Endodermal cell (in vitro differentiated cells): ENCODE results near the gene SYCE1L. TPM values are rescaled to one million over a fixed set of nuclear protein-coding genes. Genes with fewer than 3 reads are reported as not detected.

Source experiments
- DNase-seq: peaks from one replicate; pipeline ENCODE4 v3.0.0-alpha.2; 2017
- H3K27ac ChIP-seq: 2 replicates; pipeline ENCODE4 v1.5.1; 2013; ENCODE audit warnings: mild to moderate bottlenecking, low read depth, low read length, moderate library complexity
- H3K27me3 ChIP-seq: 2 replicates; pipeline ENCODE4 v1.6.1; 2013; ENCODE audit warnings: mild to moderate bottlenecking, low read length, moderate library complexity; ENCODE audit not compliant: insufficient read depth, control insufficient read depth, poor library complexity, severe bottlenecking
- H3K36me3 ChIP-seq: 2 replicates; pipeline ENCODE4 v1.7.0; 2013; ENCODE audit warnings: mild to moderate bottlenecking, low read length, moderate library complexity; ENCODE audit not compliant: control insufficient read depth, insufficient read depth
- H3K4me1 ChIP-seq: one replicate; pipeline ENCODE4 v1.7.0; 2013; ENCODE audit warnings: low read length; ENCODE audit not compliant: control insufficient read depth, insufficient read depth
- H3K4me3 ChIP-seq: 2 replicates; pipeline ENCODE4 v1.5.1; 2013; ENCODE audit warnings: mild to moderate bottlenecking, low read length, moderate library complexity
- H3K9ac ChIP-seq: 2 replicates; pipeline ENCODE4 v1.6.1; 2013; ENCODE audit warnings: mild to moderate bottlenecking, low read length, moderate library complexity; ENCODE audit not compliant: poor library complexity, severe bottlenecking; ENCODE audit errors: extremely low read depth
- H3K9me3 ChIP-seq: 2 replicates; pipeline ENCODE4 v1.6.1; 2013; ENCODE audit warnings: mild to moderate bottlenecking, low read length, moderate library complexity; ENCODE audit not compliant: control insufficient read depth
- H3K27ac Mint-ChIP-seq: 2 replicates; pipeline ENCODE4 v1.8.0; 2020; ENCODE audit warnings: mixed read lengths
- H3K27me3 Mint-ChIP-seq: 2 replicates; pipeline ENCODE4 v1.8.0; 2021; ENCODE audit warnings: mild to moderate bottlenecking, mixed read lengths; ENCODE audit not compliant: insufficient read depth
- H3K36me3 Mint-ChIP-seq: 2 replicates; pipeline ENCODE4 v1.8.0; 2020; ENCODE audit warnings: low read depth, mixed read lengths
- H3K4me1 Mint-ChIP-seq: 2 replicates; pipeline ENCODE4 v1.8.0; 2020; ENCODE audit warnings: mixed read lengths
- H3K4me3 Mint-ChIP-seq: 2 replicates; pipeline ENCODE4 v1.8.0; 2020; ENCODE audit warnings: mild to moderate bottlenecking, moderate library complexity, mixed read lengths
- H3K9me3 Mint-ChIP-seq: 2 replicates; pipeline ENCODE4 v1.8.0; 2020; ENCODE audit warnings: mild to moderate bottlenecking, mixed read lengths
- WGBS, 2 experiments: methylation state at CpG; one replicate each; pipeline versions ENCODE4 v1.1.5 to v1.1.7; 2013; ENCODE audit warnings: missing lambda C conversion rate in 2 of 2, mixed read lengths in 1 of 2; ENCODE audit not compliant: insufficient coverage in 1 of 2, insufficient read length in 1 of 2; 5-methylcytosine and 5-hydroxymethylcytosine counted together
- total RNA-seq, 2 donors: library from RNA; stranded (reverse); fragmentation: NEBNext Ultra II Directional in 1 of 2; extraction: Animal tissue kit (Norgen Biotek cat#: 25700) in 1 of 2; gene quantifications; 2 replicates in 1 of 2; 3 replicates in 1 of 2; pipeline ENCODE4 v1.2.1, GENCODE V29; 2021
- TF ChIP-seq, protein P1 (sequence below): fragments of 200-600 bp; sonication (generic); conservative IDR thresholded peaks from 2 replicates; pipeline ENCODE4 v1.5.0; 2021; ENCODE audit warnings: antibody characterized with exemption, mild to moderate bottlenecking

Gene SYCE1L
- total RNA-seq, 2 donors from 2014 or later: 13.6 to 19.9 TPM

DNA sequence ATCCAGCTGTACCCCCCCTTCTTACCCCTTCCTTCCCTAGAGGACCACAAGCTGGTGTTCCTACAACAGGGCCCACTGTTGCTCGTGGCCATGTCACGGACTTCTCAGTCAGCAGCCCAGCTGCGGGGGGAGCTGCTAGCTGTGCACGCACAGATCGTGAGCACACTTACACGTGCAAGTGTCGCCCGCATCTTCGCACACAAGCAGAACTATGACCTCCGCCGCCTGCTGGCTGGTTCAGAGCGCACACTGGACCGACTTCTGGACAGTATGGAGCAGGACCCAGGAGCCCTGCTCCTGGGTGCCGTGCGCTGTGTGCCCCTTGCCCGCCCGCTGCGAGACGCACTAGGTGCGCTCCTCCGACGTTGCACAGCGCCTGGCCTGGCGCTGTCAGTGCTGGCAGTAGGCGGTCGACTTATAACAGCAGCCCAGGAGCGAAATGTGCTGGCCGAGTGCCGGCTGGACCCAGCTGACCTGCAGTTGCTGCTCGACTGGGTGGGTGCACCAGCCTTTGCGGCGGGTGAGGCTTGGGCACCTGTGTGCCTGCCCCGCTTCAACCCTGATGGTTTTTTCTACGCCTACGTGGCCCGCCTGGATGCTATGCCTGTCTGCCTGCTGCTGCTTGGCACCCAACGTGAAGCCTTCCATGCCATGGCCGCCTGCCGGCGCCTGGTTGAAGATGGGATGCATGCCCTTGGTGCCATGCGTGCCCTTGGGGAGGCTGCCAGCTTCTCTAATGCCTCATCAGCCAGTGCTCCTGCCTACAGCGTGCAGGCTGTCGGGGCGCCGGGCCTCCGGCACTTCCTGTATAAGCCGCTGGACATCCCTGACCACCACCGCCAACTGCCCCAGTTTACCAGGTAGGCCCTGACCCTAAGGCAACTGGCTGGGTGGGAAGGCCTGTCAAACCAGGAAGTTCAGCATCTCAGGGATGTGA lies 4.6 kb upstream of the SYCE1L start:
- Histone ChIP-seq H3K9ac (no peak overlapping the region), H3K9me3 (no peaks in the 10 kb centered on the region), H3K4me1 (no peaks in the 10 kb centered on the region), H3K27me3 (no peaks in the 10 kb centered on the region), H3K4me3 (no peak overlapping the region), H3K27ac (no peak overlapping the region), H3K36me3 (peaks cover 23% of the 10 kb centered on the region)
- H3K9me3 Mint-ChIP-seq: no peaks in the 10 kb centered on the region
- peaks cover 11% of the 10 kb centered on the region for H3K4me1 Mint-ChIP-seq
- no peak overlapping the region for H3K27ac Mint-ChIP-seq
- WGBS, 2 experiments: 94 to 96% methylated on average over 34 to 48 of the region's 48 CpGs
- no peaks in the 10 kb centered on the region for H3K27me3 Mint-ChIP-seq
- H3K4me3 Mint-ChIP-seq: no peak overlapping the region
- TF ChIP-seq, protein P1, sequence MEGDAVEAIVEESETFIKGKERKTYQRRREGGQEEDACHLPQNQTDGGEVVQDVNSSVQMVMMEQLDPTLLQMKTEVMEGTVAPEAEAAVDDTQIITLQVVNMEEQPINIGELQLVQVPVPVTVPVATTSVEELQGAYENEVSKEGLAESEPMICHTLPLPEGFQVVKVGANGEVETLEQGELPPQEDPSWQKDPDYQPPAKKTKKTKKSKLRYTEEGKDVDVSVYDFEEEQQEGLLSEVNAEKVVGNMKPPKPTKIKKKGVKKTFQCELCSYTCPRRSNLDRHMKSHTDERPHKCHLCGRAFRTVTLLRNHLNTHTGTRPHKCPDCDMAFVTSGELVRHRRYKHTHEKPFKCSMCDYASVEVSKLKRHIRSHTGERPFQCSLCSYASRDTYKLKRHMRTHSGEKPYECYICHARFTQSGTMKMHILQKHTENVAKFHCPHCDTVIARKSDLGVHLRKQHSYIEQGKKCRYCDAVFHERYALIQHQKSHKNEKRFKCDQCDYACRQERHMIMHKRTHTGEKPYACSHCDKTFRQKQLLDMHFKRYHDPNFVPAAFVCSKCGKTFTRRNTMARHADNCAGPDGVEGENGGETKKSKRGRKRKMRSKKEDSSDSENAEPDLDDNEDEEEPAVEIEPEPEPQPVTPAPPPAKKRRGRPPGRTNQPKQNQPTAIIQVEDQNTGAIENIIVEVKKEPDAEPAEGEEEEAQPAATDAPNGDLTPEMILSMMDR: no peak
- DNase-seq: no peak
- peaks cover 42% of the 10 kb centered on the region for H3K36me3 Mint-ChIP-seq

DNA sequence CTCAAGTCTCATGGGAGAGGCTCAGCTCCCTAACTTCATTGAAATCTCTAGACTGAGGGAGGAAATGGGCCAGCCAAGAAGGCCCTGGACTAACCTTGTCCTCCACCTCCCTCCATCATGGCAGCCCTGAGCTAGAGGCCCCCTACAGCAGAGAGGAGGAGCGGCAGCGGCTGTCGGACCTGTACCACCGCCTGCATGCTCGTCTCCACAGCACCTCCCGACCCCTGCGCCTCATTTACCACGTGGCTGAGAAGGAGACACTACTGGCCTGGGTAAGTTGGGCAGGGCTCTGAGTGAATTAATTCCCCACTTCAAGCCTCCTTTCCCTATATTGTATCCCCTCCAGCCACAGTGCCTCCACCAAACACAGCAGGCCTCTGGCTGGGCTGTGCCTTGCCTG lies 3.8 kb upstream of the SYCE1L start:
- TF ChIP-seq, protein P1: no peak
- Histone ChIP-seq H3K27ac (no peak overlapping the region), H3K36me3 (peaks cover 27% of the 10 kb centered on the region), H3K4me1 (no peaks in the 10 kb centered on the region), H3K27me3 (no peaks in the 10 kb centered on the region), H3K9me3 (no peaks in the 10 kb centered on the region), H3K9ac (no peak overlapping the region), H3K4me3 (no peak overlapping the region)
- Mint-ChIP-seq H3K4me3 (no peak overlapping the region), H3K27me3 (no peaks in the 10 kb centered on the region), H3K4me1 (peaks cover 11% of the 10 kb centered on the region), H3K36me3 (peaks cover 46% of the 10 kb centered on the region), H3K27ac (no peak overlapping the region), H3K9me3 (no peaks in the 10 kb centered on the region)
- WGBS, 2 experiments: 95 to 97% methylated on average over 8 of the region's 8 CpGs
- no peak for DNase-seq

DNA sequence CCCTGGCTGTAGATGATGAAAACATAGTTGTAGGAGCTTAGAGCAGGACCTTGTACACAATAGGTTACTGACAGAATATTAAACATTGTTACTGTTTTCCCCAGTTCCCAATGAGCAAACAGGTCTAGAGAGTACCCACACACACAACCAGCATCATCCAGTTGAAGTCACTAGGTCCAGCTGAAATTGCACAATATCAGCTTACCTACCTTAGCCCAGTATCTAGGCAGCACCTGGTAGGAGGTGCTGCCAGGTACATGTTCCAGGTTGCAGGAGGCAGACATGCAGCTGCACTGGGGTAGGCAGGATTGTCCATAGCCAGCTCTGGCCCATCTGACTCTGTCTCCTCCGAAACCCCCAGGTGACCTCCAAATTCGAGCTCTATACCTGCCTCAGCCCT lies 1.5 kb upstream of the SYCE1L start:
- TF ChIP-seq, protein P1: no peak
- no peaks in the 10 kb centered on the region for H3K9me3 ChIP-seq
- Mint-ChIP-seq H3K27me3 (no peaks in the 10 kb centered on the region), H3K36me3 (peaks cover 46% of the 10 kb centered on the region), H3K4me1 (no peaks in the 10 kb centered on the region), H3K4me3 (no peak overlapping the region), H3K9me3 (no peaks in the 10 kb centered on the region), H3K27ac (no peak overlapping the region)
- peaks cover 27% of the 10 kb centered on the region for H3K36me3 ChIP-seq
- no peak for DNase-seq
- no peak overlapping the region for H3K27ac ChIP-seq
- H3K4me3 ChIP-seq: no peak overlapping the region
- no peak overlapping the region for H3K9ac ChIP-seq
- H3K4me1 ChIP-seq: no peaks in the 10 kb centered on the region
- WGBS, 2 experiments: 89 to 94% methylated on average over 2 of the region's 2 CpGs
- no peaks in the 10 kb centered on the region for H3K27me3 ChIP-seq
